ENCODE results near the gene RNF121.
"Not testable (repeated sequence)": the region's sequence is repeated elsewhere in the genome, so short reads cannot be mapped to it uniquely, and the experiment has no call there.

The RNF121 gene

DNA sequence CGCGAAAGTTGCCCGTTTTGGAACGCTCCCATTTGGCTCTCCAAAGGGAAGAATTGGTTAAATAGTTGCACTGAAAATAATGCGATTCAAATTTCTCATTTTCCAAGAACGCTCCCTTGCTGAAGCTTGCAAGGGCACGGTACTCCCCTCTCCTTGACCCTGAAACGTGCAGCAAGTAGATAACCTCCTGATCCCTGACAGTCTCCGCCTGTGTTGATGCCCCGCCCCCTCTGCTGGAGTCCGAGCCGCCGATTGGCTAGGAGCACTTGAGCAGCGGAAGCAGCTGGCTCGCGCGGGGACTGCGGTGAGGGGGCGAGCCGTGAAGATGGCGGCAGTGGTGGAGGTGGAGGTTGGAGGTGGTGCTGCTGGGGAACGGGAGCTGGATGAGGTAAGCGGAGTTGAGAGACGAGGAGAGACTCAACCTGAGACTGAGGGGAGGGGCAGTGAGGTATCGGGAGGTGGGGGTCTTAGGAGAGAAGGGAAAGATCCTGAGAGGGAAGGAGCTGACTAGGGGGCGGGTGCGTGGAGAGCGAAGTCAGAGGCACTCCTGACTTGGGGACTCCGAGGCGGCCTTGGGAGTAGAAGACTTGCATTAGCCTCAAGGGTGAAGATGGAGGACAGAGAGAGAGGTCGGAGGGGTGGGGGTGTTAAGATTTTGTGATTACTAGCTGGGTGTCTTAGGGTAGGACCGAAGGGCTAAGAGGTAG, at the start of gene RNF121:
Gene RNF121 (plus strand): TSS at position 310 of the 707 bp plus-strand sequence. CDS start 16 bp downstream, at position 326.
- peak; percentile 98 to 99 for DNase-seq (ENCODE audit: low read depth in 2 of 2)

DNA sequence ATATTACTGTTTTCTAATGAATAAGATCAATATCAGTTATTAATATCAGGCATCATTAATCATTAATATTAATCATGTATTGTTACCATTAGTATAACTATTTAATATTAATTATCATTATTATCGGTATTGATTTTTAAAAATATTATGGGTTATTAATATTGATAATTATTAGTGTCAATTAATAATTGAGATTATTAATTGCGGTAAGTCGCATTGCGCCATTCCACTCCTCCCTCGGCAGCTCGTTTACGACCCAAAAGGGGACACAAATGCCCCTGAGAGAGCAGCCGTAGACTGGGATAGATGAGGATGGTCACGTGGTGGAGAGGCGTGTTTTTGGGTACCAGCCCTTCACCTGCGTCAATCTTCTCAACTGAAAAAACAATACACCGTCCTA, 43.0 kb upstream of the RNF121 start:
- not testable (repeated sequence) for DNase-seq (ENCODE audit: low read depth in 2 of 2)

DNA sequence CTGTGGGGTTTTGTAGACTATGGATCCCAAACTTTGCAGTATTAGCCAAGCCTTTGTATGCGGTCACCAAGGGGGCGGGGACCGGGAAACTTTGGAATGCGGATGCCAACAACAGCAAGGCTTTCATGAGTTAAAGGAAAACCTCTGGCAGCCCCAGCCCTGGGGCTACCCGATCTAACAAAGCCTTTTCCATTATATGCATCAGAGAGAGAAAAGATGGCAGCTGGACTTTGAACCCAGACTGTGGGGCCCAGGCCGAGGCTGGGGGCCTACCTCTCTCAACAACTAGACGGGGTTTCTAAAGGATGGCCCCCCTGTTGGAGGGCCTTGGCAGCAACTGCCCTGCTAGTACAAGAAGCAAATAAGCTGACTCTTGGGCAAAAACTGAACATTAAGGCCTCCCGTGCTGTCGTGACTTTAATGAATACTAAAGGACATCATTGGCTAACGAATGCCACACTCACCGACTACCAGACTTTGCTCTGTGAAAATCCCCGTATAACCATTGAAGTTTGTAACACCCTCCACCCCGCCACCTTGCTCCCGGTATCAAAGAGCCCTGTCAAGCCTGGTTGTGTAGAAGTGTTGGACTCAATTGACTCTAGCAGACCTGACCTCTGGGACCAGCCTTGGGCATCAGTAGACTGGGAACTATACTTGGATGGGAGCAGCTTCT, 40.4 kb upstream of the RNF121 start:
- DNase-seq (ENCODE audit: low read depth in 2 of 2) = not testable (repeated sequence)

DNA sequence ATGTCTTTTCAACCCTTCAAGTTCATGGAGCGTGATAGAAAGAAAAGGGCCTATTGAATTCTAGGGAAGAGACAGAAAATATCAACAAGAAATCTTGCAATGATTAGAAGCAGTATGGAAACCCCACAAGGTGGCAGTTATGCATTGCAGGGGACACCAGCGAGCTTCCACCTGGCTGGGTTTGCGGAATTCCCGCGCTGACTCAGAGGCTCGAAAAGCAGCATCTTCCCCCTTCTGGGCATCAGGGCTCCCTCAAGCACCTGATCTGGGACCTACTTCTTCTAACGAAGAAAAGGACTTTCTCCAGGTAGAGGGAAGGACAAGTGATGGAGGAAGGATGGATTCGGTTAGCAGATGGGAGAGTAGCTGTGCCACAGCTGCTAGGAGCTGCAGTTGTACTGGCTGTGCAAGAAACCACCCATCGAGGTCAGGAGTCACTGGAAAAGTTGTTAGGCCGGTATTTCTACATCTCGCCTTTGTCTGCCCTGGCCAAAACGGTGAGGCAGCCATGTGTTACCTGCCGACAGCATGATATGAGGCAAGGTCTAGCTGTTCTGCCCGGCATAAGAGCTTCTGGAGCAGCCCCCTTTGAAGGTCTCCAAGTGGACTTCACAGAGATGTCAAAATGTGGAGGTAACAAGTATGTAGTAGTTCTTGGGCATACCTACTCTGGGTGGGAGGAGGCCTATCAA, 39.5 kb upstream of the RNF121 start:
- not testable (repeated sequence) for DNase-seq (ENCODE audit: low read depth in 2 of 2)

DNA sequence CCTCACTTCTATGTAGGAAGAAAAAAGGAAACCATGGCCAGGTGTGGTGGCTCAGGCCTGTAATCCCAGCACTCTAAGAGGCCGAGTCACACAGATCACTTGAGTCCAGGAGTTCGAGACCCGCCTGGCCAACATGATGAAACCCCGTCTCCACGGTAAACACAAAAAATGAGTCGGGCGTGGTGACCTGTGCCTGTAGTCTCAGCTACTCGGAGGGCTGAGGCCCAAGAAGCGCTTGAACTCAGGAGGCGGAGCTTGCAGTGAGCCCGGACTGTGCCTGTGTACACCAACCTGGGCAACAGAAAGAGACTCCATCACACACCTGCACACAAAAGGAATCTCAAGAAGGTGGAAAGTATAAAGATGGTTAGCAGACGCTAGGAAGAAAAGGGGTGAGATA, 32.9 kb upstream of the RNF121 start:
- DNase-seq (ENCODE audit: low read depth in 2 of 2) = no peak

DNA sequence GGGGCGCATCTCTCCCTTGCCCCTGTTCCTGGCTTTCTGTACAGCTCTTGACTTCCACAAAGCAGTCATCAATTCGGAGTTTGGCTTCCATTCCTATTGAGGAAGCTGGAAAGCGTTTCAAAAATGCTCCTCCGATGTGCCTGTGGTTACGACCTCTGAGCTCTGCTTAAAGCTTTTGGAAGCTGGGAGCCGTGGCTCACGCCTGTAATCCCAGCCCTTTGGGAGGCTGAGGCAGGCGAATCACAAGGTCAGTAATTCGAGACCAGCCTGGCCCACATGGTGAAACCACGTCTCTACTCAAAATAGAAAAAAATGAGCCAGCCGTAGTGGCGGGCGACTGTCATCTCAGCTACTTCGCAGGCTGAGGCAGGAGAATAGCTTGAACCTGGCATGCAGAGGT, 27.7 kb upstream of the RNF121 start:
- not testable (repeated sequence) for DNase-seq (ENCODE audit: low read depth in 2 of 2)

DNA sequence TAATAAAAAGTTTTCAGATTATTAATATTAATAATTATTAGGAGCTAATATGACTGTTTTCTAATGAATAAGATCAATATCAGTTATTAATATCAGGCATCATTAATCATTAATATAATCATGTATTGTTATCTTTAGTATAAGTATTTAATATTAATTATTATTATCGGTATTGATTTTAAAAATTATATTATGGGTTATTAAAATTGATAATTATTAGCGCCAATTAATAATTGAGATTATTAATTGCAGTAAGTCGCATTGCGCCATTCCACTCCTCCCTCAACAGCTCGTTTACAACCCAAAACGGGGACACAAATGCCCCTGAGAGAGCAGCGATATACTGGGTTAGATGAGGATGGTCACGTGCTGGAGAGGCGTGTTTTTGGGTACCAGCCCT, 20.6 kb upstream of the RNF121 start:
- DNase-seq (ENCODE audit: low read depth in 2 of 2) = no peak

DNA sequence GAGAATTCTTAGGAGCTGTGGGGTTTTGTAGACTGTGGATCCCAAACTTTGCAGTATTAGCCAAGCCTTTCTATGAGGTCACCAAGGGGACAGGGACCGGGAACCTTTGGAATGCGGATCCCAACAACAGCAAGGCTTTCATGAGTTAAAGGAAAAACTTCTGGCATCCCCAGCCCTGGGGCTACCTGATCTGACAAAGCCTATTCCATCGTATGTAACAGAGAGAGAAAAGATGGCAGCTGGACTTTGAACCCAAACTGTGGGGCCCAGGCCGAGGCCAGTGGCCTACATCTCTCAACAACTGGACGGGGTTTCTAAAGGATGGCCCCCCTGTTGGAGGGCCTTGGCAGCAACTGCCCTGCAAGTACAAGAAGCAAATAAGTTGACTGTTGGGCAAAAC, 18.1 kb upstream of the RNF121 start:
- DNase-seq (ENCODE audit: low read depth in 2 of 2) = not testable (repeated sequence)

DNA sequence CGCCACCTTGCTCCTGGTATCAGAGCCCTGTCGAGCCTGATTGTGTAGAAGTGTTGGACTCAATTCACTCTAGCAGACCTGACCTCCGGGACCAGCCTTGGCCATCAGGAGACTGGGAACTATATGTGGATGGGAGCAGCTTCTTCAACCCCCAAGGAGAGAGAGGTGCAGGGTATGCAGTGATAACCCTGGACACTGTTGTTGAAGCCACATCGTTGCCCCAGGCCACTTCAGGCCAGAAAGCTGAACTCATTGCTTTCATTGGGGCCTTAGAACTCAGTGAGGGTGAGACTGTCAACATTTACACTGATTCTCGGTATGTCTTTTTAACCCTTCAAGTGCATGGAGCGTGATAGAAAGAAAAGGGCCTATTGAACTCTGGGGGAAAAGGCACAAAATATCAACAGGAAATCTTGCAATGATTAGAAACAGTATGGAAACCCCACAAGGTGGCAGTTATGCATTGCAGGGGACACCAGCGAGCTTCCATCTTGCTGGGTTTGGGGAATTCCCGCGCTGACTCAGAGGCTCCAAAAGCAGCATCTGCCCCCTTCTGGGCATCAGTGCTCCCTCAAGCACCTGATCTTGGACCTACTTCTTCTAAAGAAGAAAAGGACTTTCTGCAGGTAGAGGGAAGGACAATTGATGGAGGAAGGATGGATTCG, 17.4 kb upstream of the RNF121 start:
- DNase-seq (ENCODE audit: low read depth in 2 of 2) = peak; percentile 56 to 62

DNA sequence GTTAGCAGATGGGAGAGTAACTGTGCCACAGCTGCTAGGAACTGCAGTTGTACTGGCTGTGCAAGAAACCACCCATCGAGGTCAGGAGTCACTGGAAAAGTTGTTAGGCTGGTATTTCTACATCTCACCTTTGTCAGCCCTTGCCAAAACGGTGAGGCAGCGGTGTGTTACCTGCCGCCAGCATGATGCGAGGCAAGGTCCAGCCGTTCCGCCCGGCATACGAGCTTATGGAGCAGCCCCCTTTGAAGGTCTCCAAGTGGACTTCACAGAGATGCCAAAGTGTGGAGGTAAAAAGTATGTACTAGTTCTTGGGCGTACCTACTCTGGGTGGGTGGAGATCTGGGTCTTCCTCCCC, 16.9 kb upstream of the RNF121 start:
- not testable (repeated sequence) for DNase-seq (ENCODE audit: low read depth in 2 of 2)

DNA sequence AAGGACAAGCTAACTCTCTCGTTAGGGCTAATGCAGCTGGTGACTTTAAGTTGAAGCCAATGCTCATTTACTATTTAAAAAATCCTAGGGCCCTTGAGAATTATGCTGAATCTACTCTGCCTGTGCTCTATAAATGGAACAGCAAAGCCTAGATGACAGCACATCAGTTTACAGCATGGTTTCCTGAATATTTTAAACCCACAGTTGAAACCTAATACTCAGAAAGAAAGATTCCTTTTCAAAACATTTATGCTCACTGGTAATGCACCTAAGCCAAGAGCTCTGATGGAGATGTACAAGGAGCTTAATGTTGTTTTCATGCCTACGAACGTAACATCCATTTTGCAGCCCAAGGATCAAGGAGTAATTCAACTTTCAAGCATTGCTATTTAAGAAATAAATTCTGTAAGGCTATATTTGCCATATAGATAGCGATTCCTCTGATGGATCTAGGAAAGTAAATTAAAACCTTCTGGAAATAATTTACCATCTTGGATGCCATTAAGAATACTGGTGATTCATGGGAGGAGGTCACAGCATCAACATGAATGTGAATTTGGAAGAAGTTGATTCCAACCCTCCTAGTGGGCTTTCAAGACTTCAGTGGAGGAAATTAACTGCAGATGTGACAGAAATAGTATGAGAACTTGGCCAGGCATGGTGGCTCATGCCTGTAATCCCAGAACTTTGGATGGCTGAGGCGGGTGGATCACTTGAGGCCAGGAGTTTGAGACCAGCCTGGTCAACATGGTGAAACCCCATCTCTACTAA, 14.9 kb upstream of the RNF121 start:
- no peak for DNase-seq (ENCODE audit: low read depth in 2 of 2)

DNA sequence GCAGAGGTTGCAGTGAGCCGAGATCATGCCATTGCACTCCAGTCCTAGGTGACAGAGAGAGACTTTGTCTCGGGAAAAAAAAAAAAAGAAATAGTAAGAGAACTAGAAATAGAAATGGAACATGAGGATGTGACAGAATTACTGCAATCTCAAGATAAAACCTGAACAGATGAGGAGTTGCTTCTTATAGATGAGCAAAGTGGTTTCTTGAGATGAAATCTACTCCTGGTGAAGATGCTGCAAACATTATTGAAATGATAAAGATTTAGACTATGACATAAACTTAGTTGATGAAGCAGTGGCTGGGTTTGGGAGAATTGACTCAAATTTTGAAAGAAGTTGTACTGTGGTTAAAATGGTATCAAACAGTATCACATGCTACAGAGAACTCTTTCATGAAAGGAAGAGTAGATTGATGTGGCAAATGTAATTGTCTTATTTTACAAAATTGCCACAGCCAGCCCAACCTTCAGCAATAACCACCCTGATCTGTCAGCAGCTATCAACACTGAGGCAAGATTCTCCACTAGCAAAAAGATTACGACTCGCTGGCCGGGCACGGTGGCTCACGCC, 14.1 kb upstream of the RNF121 start:
- DNase-seq (ENCODE audit: low read depth in 2 of 2) = no peak

DNA sequence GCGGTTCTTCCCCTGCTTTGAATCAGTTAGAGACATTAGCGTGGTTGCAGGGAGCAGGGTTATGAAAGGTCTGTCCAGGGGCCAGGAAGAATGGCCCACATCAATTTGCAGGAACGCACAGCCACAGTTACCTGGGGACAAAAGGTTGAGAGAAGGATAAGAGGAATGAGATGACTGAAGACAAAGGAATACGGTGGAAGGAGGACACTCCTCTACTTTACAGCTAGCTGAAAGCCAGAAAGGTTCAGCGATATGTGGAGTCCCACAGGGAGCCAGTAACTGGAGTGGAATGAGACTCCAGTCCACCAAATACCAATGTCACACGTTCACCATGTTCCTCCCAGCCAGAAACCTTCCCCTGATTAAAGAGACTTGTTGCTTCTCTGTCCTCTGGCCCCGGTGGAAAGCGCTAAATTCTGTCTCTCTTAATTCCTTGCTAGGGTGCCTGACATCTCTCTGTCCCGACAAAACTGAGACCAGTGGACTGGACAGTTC, 11.2 kb upstream of the RNF121 start:
- DNase-seq (ENCODE audit: low read depth in 2 of 2) = no peak

DNA sequence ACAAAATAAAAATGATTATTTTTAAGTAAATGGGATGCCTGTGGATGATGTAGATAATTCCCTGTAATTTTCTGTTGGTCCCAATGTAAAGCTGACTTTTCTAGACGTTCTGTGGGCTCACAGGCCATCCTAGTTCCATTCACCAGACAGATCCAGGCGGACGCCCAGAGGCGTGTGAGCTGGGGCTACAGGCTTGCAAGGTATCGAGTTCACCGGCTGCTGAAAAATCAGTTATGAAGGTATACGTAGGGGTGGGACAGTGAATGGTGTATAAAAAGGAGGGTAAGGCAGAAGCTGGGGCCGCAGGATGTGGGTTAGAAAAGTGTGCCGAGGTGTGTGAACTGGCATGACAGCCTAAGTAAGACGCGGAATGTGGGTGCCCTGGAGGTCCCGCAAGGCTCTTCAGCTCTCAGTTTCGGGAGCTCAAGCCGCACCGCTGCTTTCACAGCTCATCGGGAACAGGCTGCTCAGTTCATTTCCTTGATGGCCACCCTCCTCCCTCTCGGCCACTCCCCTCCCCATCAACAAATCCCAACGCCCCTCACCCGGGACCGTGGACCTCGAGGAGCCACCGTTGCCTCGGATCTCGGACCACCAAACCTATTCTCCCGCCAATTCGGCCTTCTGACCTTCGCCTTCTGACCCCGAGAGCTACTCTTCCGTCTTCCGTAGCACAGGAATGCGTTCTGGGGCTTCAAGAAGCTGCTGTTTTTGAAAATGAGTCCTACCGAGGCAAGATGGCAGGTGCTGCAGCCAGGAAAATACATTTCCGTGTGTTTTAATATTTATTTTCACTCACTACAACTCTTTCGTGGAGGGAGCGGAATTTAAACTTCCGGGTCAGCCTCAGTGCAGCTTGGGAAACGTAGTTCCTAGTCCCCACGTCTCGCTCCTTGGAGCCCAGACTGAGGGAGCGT, 768 bp upstream of the RNF121 start, which contains the start of gene XNDC1N:
Gene XNDC1N (minus strand): TSS at position 775 of the 917 bp plus-strand sequence. CDS start 5,241 bp downstream, outside the sequence.
- peak; percentile 63 to 65 for DNase-seq (ENCODE audit: low read depth in 2 of 2)

DNA sequence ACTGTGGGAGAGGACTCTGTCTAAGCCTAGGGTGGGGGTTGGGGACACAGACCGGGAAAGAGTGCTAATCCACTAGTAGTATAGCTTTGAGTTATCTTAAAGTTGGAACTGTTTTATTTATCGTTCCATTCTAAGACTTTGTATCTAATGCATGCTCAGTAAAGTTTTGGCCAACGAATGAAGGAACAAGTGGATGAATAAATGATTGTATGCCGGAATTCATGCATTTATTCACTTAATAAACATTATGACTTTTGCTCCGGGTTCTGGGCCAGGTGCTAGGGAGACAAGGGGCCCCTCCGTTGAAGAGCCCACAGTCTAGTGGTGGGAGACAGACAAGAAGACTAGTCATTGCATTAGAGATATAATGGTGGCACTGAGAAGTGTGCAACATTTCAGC, 645 bp downstream of the RNF121 start:
- no peak for DNase-seq (ENCODE audit: low read depth in 2 of 2)

DNA sequence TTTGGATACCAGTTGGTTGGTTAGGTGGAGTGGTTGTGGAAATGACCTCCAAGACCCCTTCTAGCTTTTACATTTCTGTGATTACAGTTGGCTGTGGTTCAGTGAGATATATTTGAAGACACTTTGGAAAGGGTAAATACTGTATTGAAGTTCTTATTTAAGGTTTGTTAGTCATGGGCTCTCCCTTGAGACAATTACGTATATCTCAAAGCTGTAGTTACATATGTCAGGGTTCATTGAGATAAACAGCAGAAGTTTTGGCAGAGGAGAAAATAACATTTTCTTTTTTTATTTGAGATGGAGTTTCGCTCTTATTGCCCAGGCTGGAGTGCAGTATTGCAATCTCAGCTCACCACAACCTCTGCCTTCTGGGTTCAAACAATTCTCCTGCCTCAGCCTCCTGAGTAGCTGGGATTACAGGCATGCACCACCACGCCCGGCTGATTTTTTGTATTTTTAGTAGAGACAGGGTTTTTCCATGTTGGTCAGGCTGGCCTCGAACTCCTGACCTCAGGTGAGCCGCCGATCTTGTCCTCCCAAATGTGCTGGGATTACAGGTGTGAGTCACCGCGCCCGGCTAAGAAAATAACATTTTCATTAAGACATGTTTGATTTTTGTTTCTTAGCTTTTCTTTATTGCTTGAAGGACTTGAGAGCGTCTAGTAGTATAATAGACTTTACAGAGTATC, 1.9 kb downstream of the RNF121 start:
- DNase-seq (ENCODE audit: low read depth in 2 of 2) = no peak

DNA sequence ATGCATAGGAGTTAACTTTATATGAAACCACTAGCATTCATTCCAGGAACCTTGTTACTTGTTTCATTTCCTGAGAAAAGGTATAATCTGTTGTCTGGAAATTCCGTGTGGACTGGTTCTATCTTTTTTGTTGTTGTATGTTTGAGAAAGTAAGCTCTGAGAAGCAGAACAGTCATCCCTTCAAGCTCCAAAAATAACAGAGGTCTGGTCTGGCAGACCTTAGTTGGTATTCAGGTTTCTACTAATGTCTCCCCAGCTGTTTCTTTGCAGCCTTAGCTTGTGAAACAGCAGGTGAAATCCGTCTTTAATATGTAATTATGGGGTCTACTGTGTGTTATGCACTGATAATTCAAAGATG, 2.4 kb downstream of the RNF121 start:
- no peak for DNase-seq (ENCODE audit: low read depth in 2 of 2)

DNA sequence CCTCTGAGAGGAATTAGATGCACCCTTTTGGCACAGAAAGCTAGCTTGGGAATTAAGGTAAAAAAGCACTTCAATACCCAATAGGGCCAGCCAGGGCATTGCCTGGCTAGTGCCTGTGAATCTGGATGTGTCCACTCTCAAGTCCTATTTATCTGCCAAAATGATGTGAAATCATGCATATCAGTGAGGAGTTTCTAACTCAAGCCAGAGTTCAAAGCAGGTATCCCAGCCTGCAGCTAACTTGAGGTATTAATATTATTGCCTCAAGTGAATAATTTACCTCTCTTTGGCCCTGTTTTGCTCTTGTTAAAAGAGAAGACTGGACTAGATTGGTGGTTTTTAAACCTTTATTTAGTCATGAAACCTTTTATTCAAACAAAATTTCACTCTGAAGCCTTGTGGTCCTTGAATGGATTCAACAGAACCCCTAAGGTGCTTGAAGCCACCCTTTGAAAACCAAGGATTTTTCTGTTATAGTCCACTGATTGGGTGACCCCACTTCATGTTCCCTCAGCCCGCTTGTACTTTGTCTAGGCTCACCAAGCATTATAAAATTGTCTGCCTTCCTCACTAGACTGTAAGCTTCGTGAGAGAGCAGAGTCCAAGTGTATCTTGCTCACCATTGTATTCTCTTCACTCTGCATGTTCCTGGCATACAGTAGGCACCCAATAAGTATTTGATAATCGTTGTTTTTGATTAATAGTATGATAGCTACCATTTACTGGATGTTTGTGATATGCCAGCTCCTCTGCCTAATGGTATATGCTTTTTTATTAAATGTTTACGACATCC, 4.5 kb downstream of the RNF121 start:
- no peak for DNase-seq (ENCODE audit: low read depth in 2 of 2)

Measured in stimulated activated CD4-positive, alpha-beta T cell treated with anti-CD3 and anti-CD28 coated beads, Interleukin-15, amount 100 ng/mL, for 48 hours (primary cell).